HepG2 (cell line): ENCODE measurements around the gene XRCC3. TPM values are rescaled to one million over a fixed set of nuclear protein-coding genes. Genes with fewer than 3 reads are reported as not detected.
A peak's percentile ranks its signal among the peaks of the same experiment; 100 is the strongest.

Experiments
- ATAC-seq: fragments of 200-7000 bp; cut with Tn5 transposase; 3 replicates; pipeline ENCODE4 v1.9.1; 2020; ENCODE audit warnings: mild to moderate bottlenecking, moderate library complexity
- BruUV-seq: library from RNA; stranded (reverse); fragments of 400-500 nt; replicated peaks from 2 replicates; lab custom pipeline; 2021; lab: Mats Ljungman, UMichigan
- CTCF ChIA-PET: fragments of 300-600 bp; formaldehyde crosslinking; extraction: SDS; loops from one replicate; lab custom pipeline; 2021; ENCODE audit warnings: low total read pairs, inconsistent platforms, low intra/inter-chr PET ratio; lab: Yijun Ruan, JAX
- POLR2A ChIA-PET: fragments of 350-600 bp; sonication (Branson Sonifier 250); formaldehyde crosslinking; loops from one replicate; lab custom pipeline; 2020; ENCODE audit warnings: antibody characterized with exemption, inconsistent platforms; lab: Yijun Ruan, JAX
- DNase-seq: peaks from one replicate; pipeline ENCODE4 v3.0.0-alpha.2; 2015; ENCODE audit warnings: low spot score
- FAIRE-seq: peaks from 3 replicates; lab custom pipeline; 2011; peaks lifted over from hg19 to GRCh38; lab: Jason Lieb, UNC
- H2AFZ ChIP-seq: one replicate; pipeline ENCODE4 v1.6.1; 2011; ENCODE audit warnings: low read length, inconsistent platforms
- H3K27ac ChIP-seq: fragments of 300-600 bp; 3 replicates; pipeline ENCODE4 v1.8.0; 2011; ENCODE audit warnings: mixed run types, mild to moderate bottlenecking, mixed read lengths, low read length, inconsistent platforms; ENCODE audit not compliant: insufficient read depth; ENCODE audit errors: extremely low read length
- H3K27me3 ChIP-seq, 2 experiments: fragments of 200-600 bp in 1 of 2; 2 replicates in 1 of 2; 3 replicates in 1 of 2; pipeline versions ENCODE4 v1.6.0 to v1.8.0; 2011; ENCODE audit warnings: low read length in 2 of 2, mild to moderate bottlenecking in 2 of 2, moderate library complexity in 2 of 2, inconsistent platforms in 1 of 2; ENCODE audit not compliant: insufficient read depth in 2 of 2, control insufficient read depth in 1 of 2
- H3K36me3 ChIP-seq, 2 experiments: fragments of 200-600 bp in 1 of 2; replicated peaks in 1 of 2; 2 replicates in 1 of 2; 3 replicates in 1 of 2; pipeline versions ENCODE4 v1.5.1 to v1.8.0; 2011; ENCODE audit warnings: low read length in 2 of 2, inconsistent platforms in 1 of 2; ENCODE audit not compliant: insufficient read depth in 2 of 2, control insufficient read depth in 1 of 2
- H3K4me1 ChIP-seq: 2 replicates; pipeline ENCODE4 v1.5.1; 2012; ENCODE audit warnings: low read length, inconsistent platforms; ENCODE audit not compliant: insufficient read depth
- H3K4me2 ChIP-seq: 2 replicates; pipeline ENCODE4 v1.6.0; 2011; ENCODE audit warnings: low read depth, low read length, inconsistent platforms
- H3K4me3 ChIP-seq, 3 experiments: fragments of 200-600 bp in 1 of 3; sonication (generic), shearing (Covaris generic) in 1 of 3; replicated peaks in 1 of 3; 2 replicates each; pipeline ENCODE4 v1.5.1; 2011 to 2016; ENCODE audit warnings: low read length in 3 of 3, inconsistent platforms in 2 of 3, low read depth in 2 of 3, mild to moderate bottlenecking in 2 of 3, control low read depth in 1 of 3, mixed read lengths in 1 of 3; ENCODE audit not compliant: insufficient read depth in 1 of 3
- H3K79me2 ChIP-seq: one replicate; pipeline ENCODE4 v1.6.1; 2011; ENCODE audit warnings: low read length, inconsistent platforms; ENCODE audit not compliant: insufficient read depth
- H3K9ac ChIP-seq: 2 replicates; pipeline ENCODE4 v1.6.0; 2011; ENCODE audit warnings: mild to moderate bottlenecking, low read depth, low read length, inconsistent platforms; ENCODE audit not compliant: insufficient read depth
- H3K9me3 ChIP-seq: 2 replicates; pipeline ENCODE4 v1.5.1; 2012; ENCODE audit warnings: mild to moderate bottlenecking, low read length
- H4K20me1 ChIP-seq: 2 replicates; pipeline ENCODE4 v1.6.0; 2011; ENCODE audit warnings: inconsistent platforms, mild to moderate bottlenecking, low read length, moderate library complexity; ENCODE audit not compliant: insufficient read depth
- PBX3 ChIP-seq: sonication (generic); formaldehyde crosslinking; IDR thresholded peaks from 2 replicates; pipeline ENCODE4 v1.8.1; 2023; ENCODE audit warnings: missing genetic modification reagents, inconsistent platforms, borderline replicate concordance
- STAG1 ChIP-seq: sonication (generic); formaldehyde crosslinking; IDR thresholded peaks from 2 replicates; pipeline ENCODE4 v1.4.0; 2020; ENCODE audit warnings: missing genetic modification reagents
- ZNF329 ChIP-seq: sonication (generic); formaldehyde crosslinking; IDR thresholded peaks from 2 replicates; pipeline ENCODE4 v1.9.0; 2021; ENCODE audit warnings: low read depth, mild to moderate bottlenecking, missing genetic modification reagents
- ZNF768 ChIP-seq: sonication (generic); formaldehyde crosslinking; IDR thresholded peaks from 2 replicates; pipeline ENCODE4 v1.4.0; 2020; ENCODE audit warnings: missing genetic modification reagents
- WGBS: methylation state at CpG from one replicate; pipeline ENCODE4 v1.1.6; 2017; ENCODE audit warnings: low lambda C conversion rate; 5-methylcytosine and 5-hydroxymethylcytosine counted together
- in situ Hi-C: cut with HindIII; loops from 2 replicates; pipeline ENCODE4 v1.10.0; 2017; ENCODE audit warnings: low pct_unique_long_range_greater_than_20kb; ENCODE audit not compliant: extremely low pct_ligation_motif_present
- intact Hi-C: fragments of 100-400 bp; cut with micrococcal nuclease; formaldehyde crosslinking; loops from one replicate; pipeline ENCODE4 v1.10.0; 2022; ENCODE audit not compliant: unreplicated experiment
- polyA plus RNA-seq, 8 experiments: library from polyadenylated mRNA; depleted of rRNA in 3 of 8; stranded (reverse) in 7 of 8; unstranded in 1 of 8; fragments of >200 nt; fragmentation: Illumina TruSeq in 4 of 8; extraction: Trizol in 4 of 8; gene quantifications; 2 replicates each; pipeline versions ENCODE4 v1.2.1 to v1.2.3, GENCODE V29; 2011 to 2016; ENCODE audit warnings: low read depth in 4 of 8, missing spikeins in 1 of 8, mixed read lengths in 1 of 8; ENCODE audit not compliant: insufficient read depth in 1 of 8
- total RNA-seq, 5 experiments: library from RNA; depleted of rRNA; stranded (reverse); fragments of >200 nt; fragmentation: Illumina TruSeq; extraction: Trizol; gene quantifications; 2 replicates each; pipeline ENCODE4 v1.2.3, GENCODE V29; 2016; ENCODE audit warnings: low read depth in 1 of 5
- TF ChIP-seq, protein P1 (sequence below): sonication (generic); formaldehyde crosslinking; IDR thresholded peaks from 2 replicates; pipeline ENCODE4 v1.5.0; 2020; ENCODE audit warnings: mild to moderate bottlenecking, missing genetic modification reagents, moderate library complexity

The XRCC3 gene
- total and polyA plus RNA-seq, 2 of the 13 experiments (the other 11 are each of a cell fraction or from before 2014, with no cell fraction given): 5.4 to 25.8 TPM

GRCh38 chr14:103753774-103754173 is 38.5 kb upstream of the XRCC3 start:
- Histone ChIP-seq H3K9ac (no peak overlapping the region), H3K4me2 (no peak overlapping the region), H3K9me3 (no peaks in the 10 kb centered on the region), H2AFZ (no peak overlapping the region), H3K79me2 (no peaks in the 10 kb centered on the region), H3K4me1 (no peaks in the 10 kb centered on the region), H3K4me3 (no peak overlapping the region), H3K27me3 (no peaks in the 10 kb centered on the region), H3K27ac (no peak overlapping the region), H3K36me3 (peaks cover 4 to 25% of the 10 kb centered on the region in 2 experiments; a peak in 4 of 5 replicates), H4K20me1 (no peaks in the 10 kb centered on the region)
- in situ Hi-C loops: no loop called here
- intact Hi-C loops: no loop called here
- no peak for TF ChIP-seq PBX3 (CRISPR knock-in tag)
- TF ChIP-seq ZNF768 (CRISPR knock-in tag): no peak
- WGBS: 88% methylated on average over 9 of the region's 9 CpGs
- FAIRE-seq (no peak), DNase-seq (no peak), ATAC-seq (no peak)
- ChIA-PET CTCF (no interaction called here), POLR2A (no interaction called here)
- BruUV-seq: no TSS peak

DNA sequence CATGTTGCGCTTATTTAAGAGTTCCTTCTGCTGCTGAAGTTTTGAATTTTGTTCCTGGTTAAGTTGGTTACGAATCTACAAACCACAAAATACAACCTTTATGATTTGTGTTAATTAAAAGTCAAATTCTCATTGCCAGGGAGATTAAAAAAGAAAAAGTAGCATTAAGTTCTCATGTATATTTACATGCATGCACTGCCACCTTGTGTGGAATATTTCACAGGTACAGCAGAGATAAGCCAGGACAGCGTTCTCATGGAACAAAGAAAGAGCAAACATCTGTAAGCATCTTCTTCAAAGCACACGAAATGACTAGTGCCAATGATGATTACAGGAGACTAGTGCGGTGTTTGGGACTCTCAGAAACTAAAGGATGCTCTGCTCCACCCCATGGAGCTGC is 34.6 kb upstream of the XRCC3 start:
- Histone ChIP-seq H3K27me3 (no peaks in the 10 kb centered on the region), H3K27ac (no peak overlapping the region), H3K4me1 (peaks cover 16% of the 10 kb centered on the region), H3K36me3 (peaks cover 4 to 22% of the 10 kb centered on the region in 2 experiments; a peak in 4 of 5 replicates), H3K79me2 (no peaks in the 10 kb centered on the region), H4K20me1 (no peaks in the 10 kb centered on the region), H3K9ac (no peak overlapping the region), H3K9me3 (no peaks in the 10 kb centered on the region), H2AFZ (no peak overlapping the region), H3K4me2 (no peak overlapping the region), H3K4me3 (no peak overlapping the region)
- FAIRE-seq (no peak), ATAC-seq (no peak), DNase-seq (no peak)
- 96% methylated on average over 5 of the region's 5 CpGs for WGBS
- ChIA-PET CTCF (no interaction called here), POLR2A (no interaction called here)
- in situ Hi-C loops (no loop called here), intact Hi-C loops (no loop called here)
- no TSS peak for BruUV-seq
- peak; percentile 27 for TF ChIP-seq STAG1 (CRISPR knock-in tag)
- no peak for TF ChIP-seq ZNF329 (CRISPR knock-in tag)
- TF ChIP-seq, protein P1, sequence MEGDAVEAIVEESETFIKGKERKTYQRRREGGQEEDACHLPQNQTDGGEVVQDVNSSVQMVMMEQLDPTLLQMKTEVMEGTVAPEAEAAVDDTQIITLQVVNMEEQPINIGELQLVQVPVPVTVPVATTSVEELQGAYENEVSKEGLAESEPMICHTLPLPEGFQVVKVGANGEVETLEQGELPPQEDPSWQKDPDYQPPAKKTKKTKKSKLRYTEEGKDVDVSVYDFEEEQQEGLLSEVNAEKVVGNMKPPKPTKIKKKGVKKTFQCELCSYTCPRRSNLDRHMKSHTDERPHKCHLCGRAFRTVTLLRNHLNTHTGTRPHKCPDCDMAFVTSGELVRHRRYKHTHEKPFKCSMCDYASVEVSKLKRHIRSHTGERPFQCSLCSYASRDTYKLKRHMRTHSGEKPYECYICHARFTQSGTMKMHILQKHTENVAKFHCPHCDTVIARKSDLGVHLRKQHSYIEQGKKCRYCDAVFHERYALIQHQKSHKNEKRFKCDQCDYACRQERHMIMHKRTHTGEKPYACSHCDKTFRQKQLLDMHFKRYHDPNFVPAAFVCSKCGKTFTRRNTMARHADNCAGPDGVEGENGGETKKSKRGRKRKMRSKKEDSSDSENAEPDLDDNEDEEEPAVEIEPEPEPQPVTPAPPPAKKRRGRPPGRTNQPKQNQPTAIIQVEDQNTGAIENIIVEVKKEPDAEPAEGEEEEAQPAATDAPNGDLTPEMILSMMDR (CRISPR knock-in tag): 0 out of 2 replicates have a peak, but pooled peaks have one; percentile 9
